NCI-H146 (cell line): ENCODE measurements around the gene FAM222B.
A peak's percentile ranks its signal among the peaks of the same experiment; 100 is the strongest.
"Not testable (repeated sequence)": the region's sequence is repeated elsewhere in the genome, so short reads cannot be mapped to it uniquely, and the experiment has no call there.

Source experiments
- DNase-seq: peaks from one replicate; lab custom pipeline; 2025; lab: John Stamatoyannopoulos, UW

The FAM222B gene

GRCh38 chr17:28836541-28836940 lies 6.0 kb downstream of the FAM222B start:
- not testable (repeated sequence) for DNase-seq

- DNase-seq: no peak
Measured at GRCh38 chr17:28834420-28834819, 8.2 kb downstream of the FAM222B start.

GRCh38 chr17:28828294-28829040 lies 14.1 kb downstream of the FAM222B start:
- no peak for DNase-seq

GRCh38 chr17:28827672-28828071 lies 14.9 kb downstream of the FAM222B start:
- no peak for DNase-seq

- no peak for DNase-seq
Measured at GRCh38 chr17:28819582-28819981, 23.0 kb downstream of the FAM222B start.

GRCh38 chr17:28818819-28819221 lies 23.8 kb downstream of the FAM222B start:
- DNase-seq: no peak

GRCh38 chr17:28816540-28816939 lies 26.1 kb downstream of the FAM222B start:
- no peak for DNase-seq

- no peak for DNase-seq
Measured at GRCh38 chr17:28812748-28813377, 29.7 kb downstream of the FAM222B start.

- peak; percentile 98 for DNase-seq
Measured at GRCh38 chr17:28812091-28812747, 30.4 kb downstream of the FAM222B start.

- DNase-seq: peak; percentile 24
Measured at GRCh38 chr17:28811651-28812090, 30.9 kb downstream of the FAM222B start.

GRCh38 chr17:28810437-28810836 lies 32.2 kb downstream of the FAM222B start:
- no peak for DNase-seq

GRCh38 chr17:28807925-28808634 lies 34.5 kb downstream of the FAM222B start:
- peak; percentile 57 for DNase-seq

- DNase-seq: peak; percentile 72
Measured at GRCh38 chr17:28796062-28796461, 46.5 kb downstream of the FAM222B start.

GRCh38 chr17:28794846-28795441 lies 47.6 kb downstream of the FAM222B start:
- not testable (repeated sequence) for DNase-seq

GRCh38 chr17:28792877-28793661 lies 49.5 kb downstream of the FAM222B start:
- no peak for DNase-seq

- no peak for DNase-seq
Measured at GRCh38 chr17:28788100-28788499, 54.5 kb downstream of the FAM222B start.

GRCh38 chr17:28783161-28783560 lies 59.4 kb downstream of the FAM222B start:
- no peak for DNase-seq

- DNase-seq: not testable (repeated sequence)
Measured at GRCh38 chr17:28779601-28780000, 63.0 kb downstream of the FAM222B start.

GRCh38 chr17:28777178-28777577 lies 65.4 kb downstream of the FAM222B start:
- DNase-seq: no peak

- no peak for DNase-seq
Measured at GRCh38 chr17:28774206-28774605, 68.4 kb downstream of the FAM222B start.

- DNase-seq: no peak
Measured at GRCh38 chr17:28773736-28774135, 68.9 kb downstream of the FAM222B start.
